MM.1S (cell line): ENCODE data around the gene IFNG-AS1.

ENCODE experiments used
- EZH2 ChIP-seq: fragments of 300-600 bp; sonication (generic); optimal IDR thresholded peaks from 2 replicates; pipeline ENCODE3; 2017; ENCODE audit warnings: low read depth, mild to moderate bottlenecking, antibody characterized with exemption, low read length, mixed read lengths
- EZH2phosphoT487 ChIP-seq: fragments of 300-600 bp; sonication (generic); IDR thresholded peaks from 2 replicates; pipeline ENCODE4 v1.6.1; 2018; ENCODE audit warnings: antibody characterized with exemption, low read length
- TF ChIP-seq, protein P1 (sequence below): fragments of 300-600 bp; sonication (generic); IDR thresholded peaks from 2 replicates; pipeline ENCODE4 v1.5.1; 2016; ENCODE audit warnings: antibody characterized with exemption, low read length, mixed read lengths

DNA sequence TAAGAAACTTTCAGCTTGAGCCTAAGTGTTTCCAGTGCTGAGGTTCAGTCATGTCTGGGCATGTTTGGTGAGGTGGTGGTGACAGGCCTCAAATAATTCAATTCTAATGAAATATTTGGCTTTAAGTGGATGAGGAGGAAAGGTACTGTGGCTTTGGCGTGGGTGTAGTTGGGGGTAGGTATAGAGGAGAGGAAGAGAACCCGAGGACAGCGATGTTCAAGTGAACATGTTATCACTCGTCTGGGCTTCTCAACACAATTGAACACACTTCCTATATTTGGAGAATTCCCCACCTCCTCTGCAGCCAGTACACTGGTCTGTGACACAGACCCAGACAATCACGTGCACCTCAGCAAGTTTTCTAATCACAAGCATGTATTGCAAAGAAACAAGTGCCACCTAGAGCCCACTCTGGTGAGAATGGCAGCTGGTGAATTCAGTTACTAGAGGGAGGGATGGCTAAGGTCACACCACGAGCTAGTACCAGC lies 53.0 kb downstream of the IFNG-AS1 start:
- TF ChIP-seq, protein P1, sequence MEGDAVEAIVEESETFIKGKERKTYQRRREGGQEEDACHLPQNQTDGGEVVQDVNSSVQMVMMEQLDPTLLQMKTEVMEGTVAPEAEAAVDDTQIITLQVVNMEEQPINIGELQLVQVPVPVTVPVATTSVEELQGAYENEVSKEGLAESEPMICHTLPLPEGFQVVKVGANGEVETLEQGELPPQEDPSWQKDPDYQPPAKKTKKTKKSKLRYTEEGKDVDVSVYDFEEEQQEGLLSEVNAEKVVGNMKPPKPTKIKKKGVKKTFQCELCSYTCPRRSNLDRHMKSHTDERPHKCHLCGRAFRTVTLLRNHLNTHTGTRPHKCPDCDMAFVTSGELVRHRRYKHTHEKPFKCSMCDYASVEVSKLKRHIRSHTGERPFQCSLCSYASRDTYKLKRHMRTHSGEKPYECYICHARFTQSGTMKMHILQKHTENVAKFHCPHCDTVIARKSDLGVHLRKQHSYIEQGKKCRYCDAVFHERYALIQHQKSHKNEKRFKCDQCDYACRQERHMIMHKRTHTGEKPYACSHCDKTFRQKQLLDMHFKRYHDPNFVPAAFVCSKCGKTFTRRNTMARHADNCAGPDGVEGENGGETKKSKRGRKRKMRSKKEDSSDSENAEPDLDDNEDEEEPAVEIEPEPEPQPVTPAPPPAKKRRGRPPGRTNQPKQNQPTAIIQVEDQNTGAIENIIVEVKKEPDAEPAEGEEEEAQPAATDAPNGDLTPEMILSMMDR = no peak
- TF ChIP-seq EZH2 (no peak), EZH2phosphoT487 (no peak)
